ENCODE results near the gene RHPN2.

The RHPN2 gene

GRCh38 chr19:33064792-33065550, at the start of gene RHPN2:
Gene RHPN2 (minus strand): TSS chr19:33064888. CDS start chr19:33064852, 36 bp downstream.
- peak; percentile 39 for DNase-seq (ENCODE audit: low spot score)

GRCh38 chr19:33114312-33114711, 49.6 kb upstream of the RHPN2 start:
- no peak for DNase-seq (ENCODE audit: low spot score)

GRCh38 chr19:33111587-33111986, 46.9 kb upstream of the RHPN2 start:
- no peak for DNase-seq (ENCODE audit: low spot score)

- no peak for DNase-seq (ENCODE audit: low spot score)
Observed at GRCh38 chr19:33110137-33110910, 45.6 kb upstream of the RHPN2 start.

- no peak for DNase-seq (ENCODE audit: low spot score)
Observed at GRCh38 chr19:33108161-33108560, 43.5 kb upstream of the RHPN2 start.

GRCh38 chr19:33102893-33103292, 38.2 kb upstream of the RHPN2 start:
- DNase-seq (ENCODE audit: low spot score), result no peak

- DNase-seq (ENCODE audit: low spot score), result no peak
Observed at GRCh38 chr19:33100894-33101644, 36.4 kb upstream of the RHPN2 start.

- no peak for DNase-seq (ENCODE audit: low spot score)
Observed at GRCh38 chr19:33098055-33098534, 33.4 kb upstream of the RHPN2 start.

GRCh38 chr19:33096005-33096404, 31.3 kb upstream of the RHPN2 start:
- no peak for DNase-seq (ENCODE audit: low spot score)

GRCh38 chr19:33094436-33095067, 29.9 kb upstream of the RHPN2 start:
- DNase-seq (ENCODE audit: low spot score), result no peak

GRCh38 chr19:33093420-33094210, 28.9 kb upstream of the RHPN2 start:
- DNase-seq (ENCODE audit: low spot score), result no peak

- DNase-seq (ENCODE audit: low spot score), result no peak
Observed at GRCh38 chr19:33090179-33090578, 25.5 kb upstream of the RHPN2 start.

- no peak for DNase-seq (ENCODE audit: low spot score)
Observed at GRCh38 chr19:33089010-33089409, 24.3 kb upstream of the RHPN2 start.

- DNase-seq (ENCODE audit: low spot score), result no peak
Observed at GRCh38 chr19:33086955-33087354, 22.3 kb upstream of the RHPN2 start.

GRCh38 chr19:33085570-33086128, 21.0 kb upstream of the RHPN2 start:
- no peak for DNase-seq (ENCODE audit: low spot score)

- DNase-seq (ENCODE audit: low spot score), result peak; percentile 87
Observed at GRCh38 chr19:33080761-33081681, 16.3 kb upstream of the RHPN2 start, which contains the start of gene GPATCH1. Gene GPATCH1 (plus strand): TSS chr19:33081181. CDS start chr19:33081194, 13 bp downstream.

- no peak for DNase-seq (ENCODE audit: low spot score)
Observed at GRCh38 chr19:33075519-33075918, 10.8 kb upstream of the RHPN2 start.

- no peak for DNase-seq (ENCODE audit: low spot score)
Observed at GRCh38 chr19:33071887-33072286, 7.2 kb upstream of the RHPN2 start.

GRCh38 chr19:33067121-33067520, 2.4 kb upstream of the RHPN2 start:
- no peak for DNase-seq (ENCODE audit: low spot score)

- DNase-seq (ENCODE audit: low spot score), result no peak
Observed at GRCh38 chr19:33066543-33066942, 1.9 kb upstream of the RHPN2 start.

Measured in activated CD4-positive, alpha-beta T cell treated with anti-CD3 and anti-CD28 coated beads, Interleukin-2, Interleukin-4, amounts not matched to agents 100 ng/mL and 50 ng/mL, durations not matched to agents 16 hours and 8 hours (primary cell).